Measurements from ENCODE around the gene SLC38A6. TPM values are rescaled to one million over a fixed set of nuclear protein-coding genes. Genes with fewer than 3 reads are reported as not detected.

Gene SLC38A6
- total RNA-seq, 1 donor from 2014 or later: 19.0 TPM

- H2AFZ ChIP-seq (replicated peaks): no peak overlapping the region
Measured at GRCh38 chr14:60964904-60965303, 16.1 kb upstream of the SLC38A6 start.

DNA sequence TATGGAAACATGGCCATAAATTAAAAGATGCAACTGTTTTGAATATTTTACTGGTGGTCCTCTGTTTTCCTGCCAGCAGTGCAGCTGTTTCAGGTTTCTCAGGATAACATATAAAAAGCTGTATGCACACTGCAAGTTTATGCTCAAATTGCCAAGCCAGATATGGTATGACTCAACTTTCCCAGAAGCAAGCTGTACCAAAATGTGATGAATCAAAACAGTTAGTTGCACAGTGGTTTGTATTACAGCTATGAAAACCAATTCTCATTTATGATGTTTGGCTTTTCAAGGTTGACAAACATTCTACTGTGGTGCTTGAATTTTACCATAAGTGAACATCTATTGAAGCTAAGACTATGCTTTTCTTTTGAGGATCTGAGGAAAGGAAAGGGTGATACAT, 15.6 kb upstream of the SLC38A6 start:
- Histone ChIP-seq H3K9ac (no peak overlapping the region), H3K4me2 (no peak overlapping the region), H3K27ac (no peak overlapping the region), H3K4me3 (no peak overlapping the region), H3F3A (ENCODE audit: low read depth) (no peaks in the 10 kb centered on the region), H4K20me1 (ENCODE audit: low read depth) (no peaks in the 10 kb centered on the region), H3K4me1 (no peaks in the 10 kb centered on the region), H3K9me3 (ENCODE audit: low read depth) (no peaks in the 10 kb centered on the region), H3K79me2 (ENCODE audit: low read depth) (no peaks in the 10 kb centered on the region), H3K27me3 (no peaks in the 10 kb centered on the region), H3K36me3 (no peaks in the 10 kb centered on the region), H2AFZ (replicated peaks) (no peak overlapping the region)
- Mint-ChIP-seq H3K9me3 (no peaks in the 10 kb centered on the region), H3K36me3 (peaks cover 5% of the 10 kb centered on the region), H3K4me3 (no peak overlapping the region), H3K27me3 (ENCODE audit: insufficient read depth, low read depth) (no peaks in the 10 kb centered on the region), H3K27ac (no peak overlapping the region), H3K4me1 (peaks cover 8% of the 10 kb centered on the region)
- no peak for DNase-seq (ENCODE audit: low spot score)
- TF ChIP-seq EZH2phosphoT487 (IDR thresholded peaks at IDR 0.05) (no peak), CTCF (IDR thresholded peaks at IDR 0.05) (no peak), EZH2 (IDR thresholded peaks at IDR 0.05) (no peak)

More at GRCh38 chr14:60964904-60965303, 16.1 kb upstream of the SLC38A6 start:
- no peak overlapping the region for H3K27ac Mint-ChIP-seq
- no peak overlapping the region for H3K4me3 Mint-ChIP-seq
- H3K27me3 Mint-ChIP-seq (ENCODE audit: insufficient read depth, low read depth): no peaks in the 10 kb centered on the region
- H3F3A ChIP-seq (ENCODE audit: low read depth): no peaks in the 10 kb centered on the region
- H3K79me2 ChIP-seq (ENCODE audit: low read depth): no peaks in the 10 kb centered on the region
- no peak overlapping the region for H3K4me3 ChIP-seq
- H3K4me1 Mint-ChIP-seq: peaks cover 8% of the 10 kb centered on the region
- H3K27me3 ChIP-seq: no peaks in the 10 kb centered on the region
- no peak overlapping the region for H3K4me2 ChIP-seq
- no peak for TF ChIP-seq EZH2 (IDR thresholded peaks at IDR 0.05)
- TF ChIP-seq CTCF (IDR thresholded peaks at IDR 0.05): no peak
- no peak for TF ChIP-seq EZH2phosphoT487 (IDR thresholded peaks at IDR 0.05)
- peaks cover 5% of the 10 kb centered on the region for H3K36me3 Mint-ChIP-seq
- no peak overlapping the region for H3K27ac ChIP-seq
- no peak for DNase-seq (ENCODE audit: low spot score)
- H3K4me1 ChIP-seq: no peaks in the 10 kb centered on the region
- no peak overlapping the region for H3K9ac ChIP-seq
- no peaks in the 10 kb centered on the region for H3K36me3 ChIP-seq
- H3K9me3 Mint-ChIP-seq: no peaks in the 10 kb centered on the region
- H4K20me1 ChIP-seq (ENCODE audit: low read depth): no peaks in the 10 kb centered on the region
- no peaks in the 10 kb centered on the region for H3K9me3 ChIP-seq (ENCODE audit: low read depth)

- TF ChIP-seq CTCF (IDR thresholded peaks at IDR 0.05) (no peak), EZH2phosphoT487 (IDR thresholded peaks at IDR 0.05) (no peak), EZH2 (IDR thresholded peaks at IDR 0.05) (no peak)
- H3K9me3 Mint-ChIP-seq: no peaks in the 10 kb centered on the region
- no peaks in the 10 kb centered on the region for H3K27me3 Mint-ChIP-seq (ENCODE audit: insufficient read depth, low read depth)
Measured at GRCh38 chr14:60968099-60968498, 12.9 kb upstream of the SLC38A6 start.

More at GRCh38 chr14:60968099-60968498, 12.9 kb upstream of the SLC38A6 start:
- H3K9me3 ChIP-seq (ENCODE audit: low read depth): no peaks in the 10 kb centered on the region
- no peak overlapping the region for H3K4me2 ChIP-seq
- no peaks in the 10 kb centered on the region for H3F3A ChIP-seq (ENCODE audit: low read depth)
- no peak overlapping the region for H2AFZ ChIP-seq (replicated peaks)
- Mint-ChIP-seq H3K27ac (no peak overlapping the region), H3K4me1 (peaks cover 8% of the 10 kb centered on the region), H3K36me3 (peaks cover 1% of the 10 kb centered on the region), H3K4me3 (no peak overlapping the region)
- no peak overlapping the region for H3K9ac ChIP-seq
- DNase-seq (ENCODE audit: low spot score): no peak
- no peak overlapping the region for H3K27ac ChIP-seq
- no peaks in the 10 kb centered on the region for H3K4me1 ChIP-seq
- no peaks in the 10 kb centered on the region for H3K27me3 ChIP-seq
- no peaks in the 10 kb centered on the region for H4K20me1 ChIP-seq (ENCODE audit: low read depth)
- no peaks in the 10 kb centered on the region for H3K36me3 ChIP-seq
- H3K4me3 ChIP-seq: no peak overlapping the region
- H3K79me2 ChIP-seq (ENCODE audit: low read depth): no peaks in the 10 kb centered on the region
